Epithelial cell of esophagus (primary cell): ENCODE data around the gene SERGEF.

ENCODE experiments used
- DNase-seq: peaks from one replicate; pipeline ENCODE4 v3.0.0; 2010; ENCODE audit warnings: low read depth
- H3K4me3 ChIP-seq: 2 replicates; pipeline ENCODE4 v1.5.1; 2011; ENCODE audit warnings: mild to moderate bottlenecking, low read length, control low read depth
- CTCF ChIP-seq: IDR thresholded peaks from 2 replicates; pipeline ENCODE4 v1.5.1; 2011; ENCODE audit warnings: low read depth, mild to moderate bottlenecking, low read length, control low read depth, inconsistent platforms; ENCODE audit not compliant: insufficient read depth; ENCODE audit errors: missing control alignments

SERGEF gene

DNA sequence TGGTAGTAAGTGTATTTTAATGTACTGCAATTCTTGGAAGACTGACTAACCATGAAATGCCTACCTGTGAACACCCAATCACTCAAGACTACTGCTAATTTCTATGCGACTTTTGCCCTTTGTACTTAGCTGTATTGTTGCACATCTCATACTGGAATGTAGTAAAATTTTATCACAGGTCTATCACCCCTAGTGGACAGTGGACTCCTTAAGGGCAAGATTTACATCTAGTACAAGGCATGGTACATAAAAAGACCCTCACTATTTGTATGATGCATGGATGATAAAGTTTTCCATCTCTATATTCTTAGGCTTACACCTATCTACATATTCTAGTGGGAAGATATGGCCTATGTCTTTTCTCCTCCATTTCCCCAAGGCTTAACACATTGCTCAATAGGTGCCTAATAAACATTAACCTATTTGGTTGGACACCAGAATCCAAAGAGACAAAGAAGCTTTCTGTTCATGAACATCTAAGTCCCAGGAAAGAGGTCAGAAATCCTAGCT lies 26.1 kb downstream of the SERGEF start:
- no peak for TF ChIP-seq CTCF
- no peak overlapping the region for H3K4me3 ChIP-seq
- DNase-seq: no peak

DNA sequence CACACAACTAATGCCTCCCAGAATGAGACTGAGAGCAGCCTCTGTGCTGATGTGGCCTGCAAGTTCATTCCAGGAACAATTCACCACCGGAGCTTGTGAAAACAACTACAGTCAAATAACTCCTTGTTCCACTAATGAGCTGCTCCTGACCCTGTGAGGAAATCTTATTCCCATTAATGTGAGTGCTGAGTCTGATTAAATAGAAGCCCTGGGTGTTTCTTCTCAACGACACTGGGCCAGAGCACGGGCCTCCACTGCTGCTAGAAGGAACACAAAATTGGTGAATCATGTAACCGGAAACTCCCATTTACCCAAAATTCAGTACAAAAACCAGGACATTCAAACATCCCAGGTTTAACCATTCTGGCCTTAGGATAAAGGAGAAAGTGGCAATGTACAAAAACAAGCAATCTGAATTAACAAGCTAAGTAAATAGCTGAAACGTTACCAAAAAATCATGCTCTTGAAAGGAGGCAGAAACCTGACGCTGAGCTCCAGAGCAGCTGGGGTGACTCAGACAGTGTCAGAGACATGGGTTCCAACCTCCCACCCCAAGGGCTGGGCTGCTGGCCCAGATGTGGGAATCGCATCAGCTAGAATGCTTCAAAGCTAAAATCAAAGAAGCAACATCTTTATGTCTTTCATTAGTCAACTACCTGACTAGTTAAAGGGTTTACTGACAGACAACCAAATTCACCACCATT lies 26.7 kb downstream of the SERGEF start:
- no peak overlapping the region for H3K4me3 ChIP-seq
- DNase-seq: peak; percentile 73
- TF ChIP-seq CTCF: no peak

GRCh38 chr11:17985517-17985916 lies 27.3 kb downstream of the SERGEF start:
- no peak for TF ChIP-seq CTCF
- no peak overlapping the region for H3K4me3 ChIP-seq
- DNase-seq: peak; percentile 89

GRCh38 chr11:17983569-17983968 lies 29.3 kb downstream of the SERGEF start:
- no peak for DNase-seq
- no peak overlapping the region for H3K4me3 ChIP-seq
- TF ChIP-seq CTCF: no peak

DNA sequence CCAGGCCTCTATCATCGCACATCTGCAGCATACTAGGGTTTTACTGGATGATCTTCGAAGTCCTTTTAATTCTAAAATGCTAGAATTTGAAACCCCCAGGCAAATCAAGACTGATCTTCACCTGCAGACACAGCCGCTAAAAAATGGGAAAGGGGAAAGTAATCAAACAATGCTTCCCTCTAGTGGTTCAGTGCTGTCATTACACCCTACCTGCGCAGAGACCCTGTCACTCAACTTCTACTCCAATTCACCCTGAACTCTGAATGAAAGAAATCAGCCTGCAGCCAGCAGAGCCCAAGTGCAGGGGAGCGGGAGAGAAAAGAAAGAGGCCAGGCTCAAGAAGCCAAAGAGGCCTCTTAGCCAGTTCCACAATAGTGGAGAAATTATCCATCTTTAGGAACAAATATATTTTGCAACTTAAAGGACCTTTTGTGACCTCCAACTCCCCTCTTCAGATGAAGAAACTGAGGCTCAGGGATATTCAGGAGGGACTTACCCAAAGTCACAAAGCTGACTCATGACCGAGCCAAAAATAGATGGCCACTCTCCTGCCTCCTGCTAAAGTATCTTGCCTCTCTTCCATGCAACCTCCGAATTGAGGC lies 33.0 kb downstream of the SERGEF start:
- peak; percentile 40 for DNase-seq
- TF ChIP-seq CTCF: peak; percentile 92
- H3K4me3 ChIP-seq: no peak overlapping the region

DNA sequence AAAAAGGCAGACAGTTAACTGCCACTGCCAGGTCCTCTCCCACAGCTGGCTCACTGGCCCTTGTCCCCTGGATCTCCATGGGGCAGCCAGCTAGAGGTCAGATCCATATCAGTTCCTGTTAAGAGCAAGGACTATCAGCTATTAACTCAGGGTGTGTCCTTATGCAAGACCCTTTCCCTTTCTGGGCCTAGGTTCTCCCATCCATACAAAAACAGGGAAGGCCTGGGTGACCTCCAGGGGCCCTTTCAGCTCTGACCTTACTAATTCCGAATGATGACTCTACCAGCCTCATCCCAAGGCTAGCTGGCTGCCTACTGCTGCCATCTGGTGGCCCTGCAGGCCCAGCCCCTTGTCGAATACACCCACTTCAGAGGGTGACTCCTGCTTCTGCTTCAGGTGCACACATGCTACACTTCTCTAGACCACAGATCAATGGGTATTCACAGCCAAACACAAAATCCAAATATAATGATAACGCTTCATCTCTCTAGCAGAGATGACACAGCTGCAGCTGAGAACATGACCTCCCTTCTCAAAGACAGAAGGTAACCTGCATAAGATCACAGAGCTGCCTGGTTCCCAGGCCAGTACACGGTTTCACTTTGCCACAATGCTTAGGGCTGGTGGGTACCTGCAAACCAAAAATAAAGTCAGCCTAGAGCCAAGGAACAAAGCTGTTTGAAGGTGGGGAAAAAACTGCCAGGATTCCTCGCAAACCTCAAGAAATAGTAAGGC lies 34.1 kb downstream of the SERGEF start:
- no peak overlapping the region for H3K4me3 ChIP-seq
- DNase-seq: peak; percentile 72
- TF ChIP-seq CTCF: peak; percentile 94
